Stimulated activated CD4-positive, alpha-beta T cell treated with anti-CD3 and anti-CD28 coated beads, Interleukin-15, amount 100 ng/mL, for 48 hours (primary cell): ENCODE data around the gene SLC27A3.
"Not testable (repeated sequence)": the region's sequence is repeated elsewhere in the genome, so short reads cannot be mapped to it uniquely, and the experiment has no call there.

Source experiments
- DNase-seq, 2 donors: peaks; one replicate each; pipeline ENCODE4 v3.0.0-alpha.2; 2020; ENCODE audit warnings: low read depth in 2 of 2

The SLC27A3 gene

DNA sequence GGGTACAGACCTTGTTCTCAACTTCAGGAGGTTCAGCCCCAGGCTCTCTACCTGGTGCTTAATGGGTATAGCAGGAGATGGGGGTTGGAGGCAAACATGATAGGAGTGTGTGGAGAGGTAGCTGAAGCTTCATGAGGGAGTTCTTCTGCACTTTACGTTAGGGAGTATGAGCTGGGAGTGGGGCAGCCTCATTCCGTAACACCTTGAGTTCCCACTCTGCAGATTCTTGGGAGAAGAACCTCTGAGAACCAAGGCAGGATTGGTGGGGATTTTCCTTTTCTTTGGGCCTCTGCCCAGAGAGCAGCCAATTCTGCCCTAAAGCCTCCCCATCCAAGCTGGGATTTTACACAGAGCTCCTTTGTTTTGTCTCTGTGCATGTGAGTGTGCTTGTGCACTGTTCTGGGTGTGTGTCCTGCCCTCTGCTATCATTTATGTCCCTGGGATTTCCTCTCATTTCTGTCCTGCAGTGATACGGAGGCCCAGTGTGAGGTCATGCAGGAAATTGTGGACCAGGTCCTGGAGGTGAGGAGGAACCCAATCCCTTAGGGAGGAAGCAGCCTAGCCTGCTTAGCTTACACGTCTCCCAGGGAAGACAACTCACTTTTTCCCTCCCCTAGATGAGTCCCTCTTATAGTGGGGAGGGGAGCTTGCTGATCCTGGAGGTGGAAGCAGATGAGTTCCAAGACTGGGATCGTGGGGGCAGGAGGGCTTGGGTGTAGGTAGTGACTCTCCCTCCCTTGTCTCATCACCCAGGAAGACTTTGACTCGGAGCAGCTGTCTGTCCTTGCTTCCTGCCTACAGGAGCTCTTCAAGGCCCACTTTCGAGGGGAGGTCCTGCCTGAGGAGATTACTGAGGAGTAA, 11.6 kb upstream of the SLC27A3 start:
- no peak for DNase-seq

DNA sequence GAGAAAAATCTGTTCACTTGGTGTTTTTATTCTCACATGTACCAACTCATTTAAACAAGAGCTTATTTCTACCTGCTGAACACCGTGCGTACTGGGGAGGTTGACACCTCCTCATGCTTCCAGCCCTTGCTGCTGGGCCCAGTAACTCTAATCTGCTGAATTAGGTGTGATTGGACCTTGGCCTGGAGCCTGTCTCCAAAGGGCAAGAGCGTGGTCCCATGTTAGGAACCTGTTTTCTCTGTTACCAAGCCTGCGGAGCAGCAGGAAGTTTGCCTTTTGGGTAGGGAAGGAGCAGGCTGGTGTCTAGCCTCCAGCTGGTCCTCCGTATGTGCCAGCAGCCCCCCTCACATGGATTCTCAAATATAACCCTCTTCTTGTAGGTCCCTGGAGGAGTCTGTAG, 10.9 kb upstream of the SLC27A3 start:
- no peak for DNase-seq

- not testable (repeated sequence) for DNase-seq
Observed at GRCh38 chr1:153766663-153767062, 8.5 kb upstream of the SLC27A3 start.

- DNase-seq, result no peak
Observed at GRCh38 chr1:153767519-153767918, 7.7 kb upstream of the SLC27A3 start.

DNA sequence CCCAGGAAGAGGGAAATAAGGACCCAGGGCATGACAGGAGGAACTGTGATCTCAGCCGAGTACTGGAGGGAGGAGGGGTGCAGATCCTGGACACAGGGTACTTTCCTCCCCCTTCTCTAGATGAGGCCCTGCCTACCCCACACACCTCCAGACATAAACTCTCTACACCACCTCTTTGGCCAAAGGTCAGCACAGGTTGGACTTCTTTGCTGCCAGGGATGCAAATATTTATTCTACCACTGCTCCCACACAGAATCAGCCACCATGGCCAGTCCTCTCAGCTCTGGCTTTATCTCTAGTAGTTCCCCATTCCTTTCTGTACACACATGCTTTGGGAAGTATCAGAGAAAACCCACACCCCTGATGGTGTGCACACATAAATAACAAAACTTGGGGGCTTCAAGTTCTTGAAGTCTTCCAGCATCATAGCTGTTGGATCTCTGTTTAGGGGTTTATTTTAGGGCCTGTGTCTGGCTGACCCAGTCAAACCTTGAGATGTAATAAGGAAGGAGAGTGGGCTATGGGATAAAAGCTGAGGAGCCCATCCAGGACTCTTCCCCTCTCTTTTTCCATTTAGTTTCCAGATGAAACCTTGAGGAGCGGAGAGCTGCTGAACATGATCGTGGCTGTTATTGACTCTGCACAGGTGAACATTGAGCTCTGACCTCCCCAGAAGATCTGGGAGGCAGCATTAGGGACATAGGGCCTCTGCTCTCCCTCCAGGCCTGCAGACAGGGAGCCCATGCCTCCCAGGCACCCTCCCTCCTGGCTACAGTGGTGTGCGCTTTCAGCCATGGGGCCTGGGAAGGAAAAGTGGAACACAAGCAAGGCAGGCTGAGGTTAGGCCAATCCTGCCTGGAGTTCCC, 6.7 kb upstream of the SLC27A3 start:
- DNase-seq, result no peak

GRCh38 chr1:153769221-153769620, 6.0 kb upstream of the SLC27A3 start:
- DNase-seq, result no peak

DNA sequence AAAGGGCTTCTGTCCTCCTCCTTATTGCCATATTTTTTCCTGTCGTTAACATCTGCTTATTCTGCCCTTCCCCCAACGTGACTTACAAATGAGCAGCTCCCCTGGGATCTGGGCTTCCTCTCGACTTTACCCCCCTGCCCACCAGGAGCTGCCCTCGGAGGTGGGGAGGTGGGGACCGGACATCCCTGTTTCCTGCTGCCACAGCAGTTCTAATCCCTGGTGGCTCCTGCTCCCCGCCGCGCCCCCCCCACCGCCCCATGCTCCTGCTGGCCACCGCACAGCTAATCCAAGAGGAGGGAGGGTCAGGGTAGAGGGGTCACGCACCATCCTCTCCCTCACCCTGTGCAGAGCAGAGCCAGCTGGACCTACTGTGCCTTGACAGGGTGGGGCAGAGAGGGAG, 4.4 kb upstream of the SLC27A3 start:
- no peak for DNase-seq

DNA sequence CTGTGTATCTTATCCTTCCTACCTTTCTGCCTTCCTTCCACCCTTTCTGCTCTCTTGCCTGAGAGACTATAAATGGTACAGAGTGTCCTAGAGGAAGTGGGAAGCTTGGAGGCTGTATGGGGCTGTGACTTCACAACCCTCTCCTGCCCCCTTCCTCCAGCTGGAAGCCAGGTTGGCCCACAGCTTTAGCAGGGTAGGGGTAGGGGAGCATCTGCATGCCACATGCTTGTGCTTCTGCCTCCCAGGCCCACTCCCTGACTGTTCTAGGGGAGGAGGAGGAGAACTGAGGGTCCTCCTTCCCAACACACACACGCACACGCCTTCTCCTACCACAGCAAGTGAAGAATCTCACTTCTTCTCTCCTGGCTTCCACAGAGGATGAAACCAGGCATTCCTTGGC, 3.9 kb upstream of the SLC27A3 start:
- no peak for DNase-seq

- no peak for DNase-seq
Observed at GRCh38 chr1:153771841-153772593, 3.2 kb upstream of the SLC27A3 start.

- DNase-seq, result no peak
Observed at GRCh38 chr1:153773096-153773921, 1.9 kb upstream of the SLC27A3 start.

- no peak for DNase-seq
Observed at GRCh38 chr1:153774026-153774595, 1.1 kb upstream of the SLC27A3 start.

DNA sequence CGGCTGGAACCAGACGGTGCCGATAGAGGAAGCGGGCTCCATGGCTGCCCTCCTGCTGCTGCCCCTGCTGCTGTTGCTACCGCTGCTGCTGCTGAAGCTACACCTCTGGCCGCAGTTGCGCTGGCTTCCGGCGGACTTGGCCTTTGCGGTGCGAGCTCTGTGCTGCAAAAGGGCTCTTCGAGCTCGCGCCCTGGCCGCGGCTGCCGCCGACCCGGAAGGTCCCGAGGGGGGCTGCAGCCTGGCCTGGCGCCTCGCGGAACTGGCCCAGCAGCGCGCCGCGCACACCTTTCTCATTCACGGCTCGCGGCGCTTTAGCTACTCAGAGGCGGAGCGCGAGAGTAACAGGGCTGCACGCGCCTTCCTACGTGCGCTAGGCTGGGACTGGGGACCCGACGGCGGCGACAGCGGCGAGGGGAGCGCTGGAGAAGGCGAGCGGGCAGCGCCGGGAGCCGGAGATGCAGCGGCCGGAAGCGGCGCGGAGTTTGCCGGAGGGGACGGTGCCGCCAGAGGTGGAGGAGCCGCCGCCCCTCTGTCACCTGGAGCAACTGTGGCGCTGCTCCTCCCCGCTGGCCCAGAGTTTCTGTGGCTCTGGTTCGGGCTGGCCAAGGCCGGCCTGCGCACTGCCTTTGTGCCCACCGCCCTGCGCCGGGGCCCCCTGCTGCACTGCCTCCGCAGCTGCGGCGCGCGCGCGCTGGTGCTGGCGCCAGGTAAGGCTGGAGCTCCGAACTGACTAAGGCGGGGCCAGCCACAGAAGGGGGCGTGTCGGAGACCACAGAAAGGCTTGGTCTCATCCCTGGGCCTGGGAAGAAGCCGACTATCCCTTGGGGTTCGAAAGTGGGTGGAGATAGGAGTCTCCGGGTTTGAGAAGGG, 486 bp downstream of the SLC27A3 start:
- peak in 1 of 2 donors; percentile 47 for DNase-seq

DNA sequence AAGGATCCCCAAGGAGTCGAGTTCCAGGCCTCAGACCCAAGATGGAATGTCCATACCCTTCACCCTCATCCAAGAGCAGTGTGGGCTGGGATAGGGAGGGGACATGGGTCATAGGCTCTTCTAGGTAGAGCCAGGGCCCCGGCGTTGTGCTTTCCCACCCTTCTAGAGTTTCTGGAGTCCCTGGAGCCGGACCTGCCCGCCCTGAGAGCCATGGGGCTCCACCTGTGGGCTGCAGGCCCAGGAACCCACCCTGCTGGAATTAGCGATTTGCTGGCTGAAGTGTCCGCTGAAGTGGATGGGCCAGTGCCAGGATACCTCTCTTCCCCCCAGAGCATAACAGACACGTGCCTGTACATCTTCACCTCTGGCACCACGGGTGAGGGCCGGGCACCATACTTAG, 1.1 kb downstream of the SLC27A3 start:
- no peak for DNase-seq

DNA sequence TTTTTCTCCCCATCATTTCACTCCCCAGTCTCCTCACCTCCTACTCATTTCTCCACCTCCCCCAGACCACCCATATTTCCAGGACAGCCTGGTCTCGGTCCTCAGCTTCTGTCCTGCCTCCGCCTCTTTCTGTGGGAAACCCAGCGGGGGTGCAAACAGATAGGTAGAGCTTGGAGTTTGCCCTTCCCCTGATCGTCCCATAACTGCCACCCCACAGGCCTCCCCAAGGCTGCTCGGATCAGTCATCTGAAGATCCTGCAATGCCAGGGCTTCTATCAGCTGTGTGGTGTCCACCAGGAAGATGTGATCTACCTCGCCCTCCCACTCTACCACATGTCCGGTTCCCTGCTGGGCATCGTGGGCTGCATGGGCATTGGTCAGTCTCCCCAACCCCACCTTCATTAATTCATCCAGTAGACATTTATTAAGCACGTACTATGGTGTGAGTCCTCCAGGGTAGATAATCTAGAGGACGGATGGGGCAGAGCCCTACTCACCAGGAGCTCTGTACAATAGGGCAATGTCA, 1.7 kb downstream of the SLC27A3 start:
- no peak for DNase-seq

- DNase-seq, result no peak
Observed at GRCh38 chr1:153777648-153778047, 2.4 kb downstream of the SLC27A3 start.

- DNase-seq, result no peak
Observed at GRCh38 chr1:153778051-153778823, 3.0 kb downstream of the SLC27A3 start.

- no peak for DNase-seq
Observed at GRCh38 chr1:153778824-153779519, 3.8 kb downstream of the SLC27A3 start.
